SIG-M5 treated with dmso at 0.1 percent for 504 hours (cell line): ENCODE results near the gene PIP4K2A.

Source experiments
- DNase-seq: peaks from one replicate; lab custom pipeline; 2025; ENCODE audit not compliant: unreplicated experiment; lab: John Stamatoyannopoulos, UW

Gene PIP4K2A

GRCh38 chr10:22603581-22603980 is 110.8 kb downstream of the PIP4K2A start:
- no peak for DNase-seq

DNA sequence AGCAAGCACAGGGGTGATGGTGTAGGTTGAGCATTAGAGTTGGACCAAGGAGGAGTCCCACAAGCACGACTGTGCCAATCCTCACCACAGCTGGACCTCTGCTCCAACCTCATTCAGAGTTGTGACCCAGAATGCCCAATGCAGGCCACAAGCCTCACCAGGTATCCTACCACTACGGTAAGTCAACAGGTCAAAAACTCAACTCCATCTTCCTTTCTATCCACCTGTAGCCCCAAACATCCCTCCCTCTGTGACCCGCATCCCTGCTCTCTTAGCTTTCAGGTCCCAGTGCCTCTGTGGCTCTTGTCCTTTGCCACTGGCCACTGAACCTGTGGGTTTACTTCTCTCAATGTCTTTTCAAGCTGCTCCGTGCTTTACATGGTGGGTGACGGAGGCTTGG is 112.8 kb downstream of the PIP4K2A start:
- no peak for DNase-seq

DNA sequence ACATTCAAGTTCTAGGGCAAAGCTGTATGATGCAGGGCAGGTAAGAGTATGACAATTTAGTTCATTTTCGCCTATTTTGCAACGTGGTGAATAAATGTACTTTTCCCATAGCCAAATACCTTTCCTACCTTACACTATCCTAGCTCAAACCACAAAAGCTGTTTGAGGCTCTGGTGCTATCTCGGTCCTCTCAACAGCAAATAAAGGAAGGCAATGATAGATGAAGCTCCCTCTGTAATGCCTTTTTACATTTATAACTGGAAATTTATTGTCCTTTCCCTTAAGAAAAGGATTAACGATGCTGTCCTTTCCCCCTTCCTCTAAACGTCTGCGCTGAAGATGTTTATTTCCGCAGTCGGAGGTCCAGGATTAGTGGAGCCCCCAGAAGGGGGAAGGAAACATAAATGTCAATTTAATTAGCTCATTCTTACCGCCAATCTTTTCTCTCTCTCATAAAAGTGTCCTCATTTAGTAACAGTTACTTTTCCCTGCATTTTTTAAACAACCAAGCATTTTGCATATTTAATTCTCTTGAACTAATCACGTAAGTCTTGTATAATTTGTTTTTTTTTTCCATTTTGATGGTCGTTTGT is 114.6 kb downstream of the PIP4K2A start:
- DNase-seq: no peak

DNA sequence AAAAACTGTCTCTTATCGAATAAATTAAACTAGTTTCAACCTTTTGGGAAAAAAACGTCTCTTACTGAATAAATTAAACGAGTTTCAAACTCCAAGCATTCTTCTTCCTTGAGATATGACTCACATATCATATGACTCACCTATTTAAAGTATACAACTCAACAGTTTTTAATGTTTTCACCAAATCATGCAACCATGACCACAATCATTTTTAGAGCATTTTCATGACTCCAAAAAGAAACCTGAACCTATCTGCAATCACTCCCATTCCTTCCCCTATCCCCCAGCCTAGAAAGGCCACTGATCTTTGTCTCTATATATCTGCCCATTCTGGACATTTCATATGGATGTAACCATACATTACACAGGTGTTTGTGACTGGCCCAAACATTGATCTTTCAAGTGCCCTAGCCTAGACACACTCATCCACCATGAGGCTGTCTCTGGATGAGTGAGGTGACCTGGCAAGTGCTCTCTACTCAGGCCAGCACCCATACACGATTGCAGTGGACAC is 115.3 kb downstream of the PIP4K2A start:
- no peak for DNase-seq

- DNase-seq: no peak
Measured at GRCh38 chr10:22598478-22598877, 115.9 kb downstream of the PIP4K2A start.

DNA sequence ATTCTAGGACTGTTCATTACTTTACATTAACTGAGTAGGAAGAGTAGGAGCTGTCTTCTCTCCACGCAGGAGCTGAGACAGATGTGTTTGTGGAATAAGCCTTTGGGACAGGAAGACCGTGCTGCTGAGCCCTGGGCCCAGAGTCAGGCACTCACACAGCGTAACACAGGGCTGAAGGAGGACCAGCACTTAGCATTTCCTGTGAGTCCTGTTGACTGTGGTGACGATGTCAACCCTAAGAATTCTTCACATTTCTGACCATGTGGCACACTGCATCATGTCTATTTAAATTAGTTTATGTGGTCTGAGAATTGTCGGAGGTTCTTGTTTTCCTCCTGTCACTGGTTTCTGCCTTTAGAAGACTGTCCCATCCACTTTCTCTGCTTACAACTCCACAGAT is 117.2 kb downstream of the PIP4K2A start:
- DNase-seq: no peak

DNA sequence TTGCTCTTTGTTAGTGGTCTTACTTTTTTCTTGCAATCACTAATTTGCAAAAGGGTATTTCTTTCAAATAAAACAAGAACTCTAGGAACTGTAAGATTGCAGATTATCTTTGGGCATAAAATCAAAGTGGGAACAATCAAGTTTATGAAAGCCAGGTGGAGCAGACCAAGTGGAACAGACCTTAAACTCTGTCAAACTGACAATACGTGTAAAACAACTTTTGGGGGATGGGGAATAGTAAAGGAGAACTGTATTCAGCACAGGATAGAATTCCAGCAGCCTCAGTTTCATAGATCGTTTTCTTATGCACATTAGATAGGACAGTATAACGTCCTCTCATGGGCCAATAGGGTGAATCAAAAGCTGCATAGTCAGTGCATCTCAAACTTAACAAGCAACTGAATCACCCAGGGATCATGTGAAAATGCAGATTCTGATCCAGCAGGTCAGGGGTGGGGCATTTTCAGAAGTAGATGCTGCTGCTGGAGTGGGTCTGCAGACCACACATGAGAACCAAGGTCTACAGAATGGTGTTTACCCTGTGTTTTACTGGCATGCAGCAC is 120.7 kb downstream of the PIP4K2A start:
- no peak for DNase-seq

DNA sequence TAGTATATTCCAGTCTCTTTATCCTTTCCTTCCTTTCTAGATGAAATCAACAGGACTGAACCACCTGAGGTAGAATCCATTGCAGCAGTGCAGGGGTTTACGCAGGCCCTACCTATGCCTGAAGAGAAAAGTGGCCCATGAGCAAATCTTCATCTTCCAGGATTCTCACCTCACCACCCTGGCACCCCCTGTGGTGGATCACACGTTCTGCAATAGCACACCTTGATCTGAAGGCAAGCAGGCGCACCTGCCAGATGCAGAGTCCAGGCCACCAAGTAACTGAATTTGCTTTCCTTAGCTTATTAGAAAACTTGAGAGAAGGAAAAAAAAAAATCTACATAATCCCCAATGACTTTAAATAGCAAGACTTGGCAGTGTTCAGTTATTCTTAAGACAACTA is 121.4 kb downstream of the PIP4K2A start:
- DNase-seq: no peak

DNA sequence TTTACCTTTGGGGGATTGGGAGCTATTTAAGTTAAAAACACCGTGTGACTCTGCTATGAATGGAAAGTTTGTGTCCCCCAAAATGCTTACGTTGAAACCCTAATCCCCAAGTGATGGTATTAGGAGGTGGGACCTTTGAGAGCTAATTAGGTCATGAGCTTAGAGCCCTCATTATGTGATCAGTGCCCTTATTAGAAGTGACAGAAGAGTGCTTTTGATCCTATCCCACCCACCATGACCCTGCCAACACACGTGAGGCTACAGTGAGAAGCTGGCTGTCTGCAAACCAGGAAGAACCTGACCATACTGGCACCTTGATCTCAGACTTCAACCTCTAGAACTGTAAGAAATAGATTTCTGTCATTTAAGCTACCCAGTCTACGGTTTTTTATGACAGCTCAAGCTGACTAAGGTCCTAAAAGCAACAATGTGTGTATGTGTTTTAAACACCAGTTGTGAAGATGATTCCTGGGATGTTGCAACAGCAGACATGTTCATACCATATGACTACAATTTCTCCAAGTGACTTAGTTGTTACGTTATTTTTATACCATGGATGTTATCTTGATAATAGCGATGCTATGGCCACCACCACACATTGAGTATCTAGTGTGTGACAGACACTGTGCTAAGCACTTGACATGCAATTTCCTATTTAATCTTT is 124.4 kb downstream of the PIP4K2A start:
- DNase-seq: no peak

DNA sequence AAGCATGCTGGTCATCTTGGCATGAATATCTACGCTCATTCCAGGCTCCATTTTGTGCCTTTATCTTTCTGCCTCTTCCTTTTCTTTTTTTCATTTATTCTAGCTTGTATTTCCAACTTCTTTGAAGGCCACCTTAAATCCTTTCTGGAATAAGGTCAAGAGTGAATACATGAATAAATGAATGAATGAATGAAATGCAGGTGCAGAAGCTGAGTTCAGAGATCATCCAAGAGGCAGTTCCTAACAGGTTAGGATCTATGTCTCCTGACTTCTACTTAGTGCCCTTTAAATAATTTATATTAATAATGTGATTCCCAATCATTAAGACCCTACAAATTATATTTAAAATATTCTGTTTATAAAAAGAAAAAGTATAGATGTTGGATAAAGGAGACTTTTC is 125.9 kb downstream of the PIP4K2A start:
- DNase-seq: no peak

GRCh38 chr10:22583683-22584082 is 130.7 kb downstream of the PIP4K2A start:
- no peak for DNase-seq

GRCh38 chr10:22581461-22581860 is 132.9 kb downstream of the PIP4K2A start:
- DNase-seq: no peak

- DNase-seq: no peak
Measured at GRCh38 chr10:22580711-22581110, 133.7 kb downstream of the PIP4K2A start.

GRCh38 chr10:22579826-22580225 is 134.6 kb downstream of the PIP4K2A start:
- no peak for DNase-seq

GRCh38 chr10:22573820-22574569 is 140.4 kb downstream of the PIP4K2A start:
- DNase-seq: no peak

- DNase-seq: no peak
Measured at GRCh38 chr10:22570733-22571430, 143.5 kb downstream of the PIP4K2A start.

DNA sequence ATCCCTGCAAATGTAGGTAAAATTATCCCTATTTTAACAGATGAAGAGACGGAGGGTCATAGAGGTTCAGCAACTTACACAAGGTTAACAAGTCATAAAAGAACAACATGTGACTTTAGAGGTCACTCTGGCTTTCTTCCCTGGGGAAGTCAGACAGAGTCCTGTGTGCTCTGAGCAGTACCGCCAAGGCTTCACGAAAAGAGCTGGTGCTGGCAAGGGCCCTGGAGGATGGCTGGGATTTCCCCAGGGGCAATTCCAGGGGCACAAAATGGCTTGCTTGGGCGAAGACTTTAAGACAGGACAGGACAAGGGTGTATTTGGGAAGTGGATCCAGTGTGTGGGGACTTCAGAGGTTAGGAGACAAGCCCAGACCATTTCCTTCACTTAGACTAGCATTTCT is 144.1 kb downstream of the PIP4K2A start:
- DNase-seq: no peak

GRCh38 chr10:22568928-22569327 is 145.4 kb downstream of the PIP4K2A start:
- no peak for DNase-seq

DNA sequence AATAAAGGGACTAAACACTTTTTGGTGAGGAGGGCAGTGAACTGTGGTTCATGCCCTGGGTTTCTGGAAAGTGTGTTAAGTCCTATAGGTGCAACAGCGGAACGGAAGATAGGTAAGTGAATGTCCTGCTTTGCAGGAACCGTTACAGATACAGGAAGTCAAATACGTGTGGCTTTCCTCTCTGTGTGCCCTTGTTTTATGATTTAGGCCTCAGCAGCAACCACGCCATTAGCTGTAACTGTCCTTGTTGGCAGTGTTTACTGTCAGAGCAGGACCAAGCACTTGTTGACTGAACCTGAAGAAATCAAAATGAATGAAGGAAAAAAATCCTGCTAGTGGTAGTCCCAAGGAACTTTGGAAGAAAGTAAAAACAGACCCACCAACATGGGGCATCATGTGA is 150.3 kb downstream of the PIP4K2A start:
- DNase-seq: no peak

DNA sequence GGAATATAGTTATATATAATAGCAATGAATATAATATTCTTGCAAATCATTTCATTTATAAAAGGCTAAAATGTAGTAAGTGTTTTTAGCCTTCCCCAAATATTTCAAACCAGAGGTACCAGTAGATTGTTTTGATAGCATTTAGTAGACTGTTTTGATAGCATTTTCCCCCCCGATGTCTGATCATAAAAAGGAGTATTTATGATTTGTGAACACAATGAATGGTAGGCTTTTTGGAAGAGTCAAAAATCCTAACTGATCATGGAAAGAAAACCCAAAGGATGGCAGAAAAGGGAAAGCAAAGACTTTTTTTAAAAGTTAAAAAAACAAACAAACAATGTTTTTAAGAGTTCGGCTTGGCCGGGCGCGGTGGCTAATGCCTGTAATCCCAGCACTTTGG is 152.5 kb downstream of the PIP4K2A start:
- DNase-seq: no peak

GRCh38 chr10:22560913-22561239 is 153.5 kb downstream of the PIP4K2A start:
- no peak for DNase-seq
